Upper lobe of right lung (tissue), 1 donor: ENCODE results near the gene COMP. TPM values are rescaled to one million over a fixed set of nuclear protein-coding genes. Genes with fewer than 3 reads are reported as not detected.
A peak's percentile ranks its signal among the peaks of the same experiment; 100 is the strongest.

Source experiments
- ATAC-seq: fragments of 200-7000 bp; cut with Tn5 transposase; one replicate; pipeline ENCODE4 v1.9.1; 2020; ENCODE audit warnings: mild to moderate bottlenecking, moderate library complexity
- DNase-seq: peaks from one replicate; pipeline ENCODE4 v3.0.0-alpha.2; 2020
- H3K27ac ChIP-seq: fragments of 200-600 bp; one replicate; pipeline ENCODE4 v1.8.0; 2022
- H3K27me3 ChIP-seq: fragments of 200-600 bp; one replicate; pipeline ENCODE4 v1.8.0; 2022; ENCODE audit warnings: mild to moderate bottlenecking
- H3K36me3 ChIP-seq: fragments of 200-600 bp; one replicate; pipeline ENCODE4 v1.8.0; 2022
- H3K4me1 ChIP-seq: fragments of 200-600 bp; one replicate; pipeline ENCODE4 v1.8.0; 2022
- H3K4me3 ChIP-seq: fragments of 200-600 bp; one replicate; pipeline ENCODE4 v1.8.0; 2022; ENCODE audit warnings: mild to moderate bottlenecking
- H3K9me3 ChIP-seq: fragments of 200-600 bp; one replicate; pipeline ENCODE4 v1.8.0; 2022
- CTCF ChIP-seq: fragments of 200-600 bp; IDR thresholded peaks from one replicate; pipeline ENCODE4 v1.8.0; 2022; ENCODE audit warnings: antibody characterized with exemption
- intact Hi-C: fragments of 100-400 bp; cut with DNase I; formaldehyde crosslinking; loops from one replicate; pipeline ENCODE4 v1.11.0; 2022
- total RNA-seq: library from RNA; stranded (reverse); fragmentation: NEBNext Ultra II Directional; extraction: Animal tissue kit (Norgen Biotek cat#: 25700); gene quantifications from one replicate; pipeline ENCODE4 v1.2.1, GENCODE V29; 2021
- donor health status: DM: no; HTN: yes; CAD: no; lungs with severe emphysema.

Gene COMP
- total RNA-seq, 1 donor from 2014 or later = 9.7 TPM

DNA sequence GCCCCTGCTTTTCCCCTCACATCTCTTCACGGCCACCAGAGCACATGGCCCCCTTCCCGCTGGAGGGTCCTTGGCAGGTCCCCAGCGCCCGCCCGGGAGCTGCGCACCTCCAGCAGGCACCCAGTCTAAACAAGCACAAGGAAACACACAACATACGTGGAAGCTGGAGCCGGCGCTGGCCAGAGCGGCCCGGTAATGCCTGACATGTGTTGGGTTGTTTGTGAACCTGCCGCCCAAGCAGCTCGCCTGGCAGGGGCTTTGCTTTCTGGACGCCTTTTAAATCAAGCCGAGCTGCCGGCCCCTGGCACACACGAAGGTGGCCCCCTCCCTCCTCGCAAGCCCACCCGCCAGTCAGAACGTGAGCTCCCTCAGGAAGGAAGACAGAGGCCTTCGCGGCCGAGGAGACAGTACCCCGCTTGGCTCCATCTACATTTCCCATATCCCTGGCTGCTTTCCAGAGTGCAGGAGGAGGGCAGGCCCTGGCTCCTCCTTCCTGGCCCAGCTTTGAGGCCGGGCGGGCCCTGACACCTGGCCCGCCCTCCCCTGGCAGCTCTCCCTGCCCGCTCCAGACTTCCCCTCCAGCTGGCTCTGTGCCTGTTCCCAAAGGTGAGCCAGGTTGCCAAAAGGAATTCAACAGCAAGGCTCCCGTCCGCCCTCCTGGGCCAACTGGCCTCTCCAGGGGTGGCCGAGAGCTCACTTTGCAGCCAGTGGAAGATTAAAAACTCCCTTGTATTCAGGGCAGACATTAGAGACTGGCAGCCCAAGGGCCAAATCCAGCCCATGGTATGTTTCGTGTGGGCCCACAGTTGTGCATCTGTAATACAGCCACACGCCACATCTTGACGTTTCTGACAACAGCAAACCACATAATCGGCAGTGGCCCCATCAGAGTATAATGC is 28.7 kb downstream of the COMP start:
- intact Hi-C loops = no loop called here
- Histone ChIP-seq H3K4me1 (peaks cover 32% of the 10 kb centered on the region), H3K27ac (peak overlapping the region; percentile 58), H3K36me3 (no peaks in the 10 kb centered on the region), H3K9me3 (no peaks in the 10 kb centered on the region), H3K27me3 (no peaks in the 10 kb centered on the region), H3K4me3 (peak overlapping the region; percentile 16)
- DNase-seq (peak; percentile 94), ATAC-seq (peak; percentile 87)
- TF ChIP-seq CTCF = no peak

DNA sequence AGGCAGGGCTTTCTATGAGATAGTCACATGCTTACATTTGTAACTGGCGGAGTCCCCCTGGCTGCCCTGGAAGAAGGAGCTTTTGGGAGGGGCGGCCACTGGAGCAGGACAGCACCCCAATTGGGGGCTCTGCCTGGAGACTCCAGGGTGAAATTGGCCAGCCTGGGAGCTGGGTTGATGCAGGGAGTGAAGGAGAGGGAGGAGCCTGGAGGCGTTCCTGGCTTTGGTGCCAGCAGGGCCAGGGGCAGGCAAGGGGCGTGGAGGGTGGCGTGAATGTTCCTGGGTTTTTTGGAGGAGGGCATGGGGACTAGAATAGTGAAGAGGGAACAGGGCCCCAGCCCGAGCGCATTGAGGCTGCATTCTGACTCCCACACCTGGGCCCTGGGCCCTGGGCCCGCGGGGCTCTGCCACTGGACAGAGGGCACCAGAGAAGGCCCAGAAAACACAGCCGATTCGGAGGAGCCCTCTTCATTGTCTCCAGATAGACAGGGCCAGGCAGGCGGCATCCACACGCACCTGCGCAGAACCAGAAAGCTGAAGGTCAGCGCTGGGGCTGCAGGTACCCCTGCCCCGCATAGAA is 29.5 kb downstream of the COMP start:
- no peak for DNase-seq
- peak; percentile 2 for ATAC-seq
- H3K9me3 ChIP-seq = no peaks in the 10 kb centered on the region
- H3K27ac ChIP-seq = peak overlapping the region; percentile 58
- intact Hi-C loops = no loop called here
- peaks cover 32% of the 10 kb centered on the region for H3K4me1 ChIP-seq
- TF ChIP-seq CTCF = no peak
- no peaks in the 10 kb centered on the region for H3K27me3 ChIP-seq
- no peaks in the 10 kb centered on the region for H3K36me3 ChIP-seq
- no peak overlapping the region for H3K4me3 ChIP-seq

- Histone ChIP-seq H3K4me3 (no peak overlapping the region), H3K27me3 (no peaks in the 10 kb centered on the region), H3K4me1 (peaks cover 32% of the 10 kb centered on the region), H3K9me3 (no peaks in the 10 kb centered on the region), H3K27ac (no peak overlapping the region), H3K36me3 (no peaks in the 10 kb centered on the region)
- intact Hi-C loops = no loop called here
- ATAC-seq (no peak), DNase-seq (no peak)
- no peak for TF ChIP-seq CTCF
Measured at GRCh38 chr19:18760440-18761383, 30.4 kb downstream of the COMP start.

DNA sequence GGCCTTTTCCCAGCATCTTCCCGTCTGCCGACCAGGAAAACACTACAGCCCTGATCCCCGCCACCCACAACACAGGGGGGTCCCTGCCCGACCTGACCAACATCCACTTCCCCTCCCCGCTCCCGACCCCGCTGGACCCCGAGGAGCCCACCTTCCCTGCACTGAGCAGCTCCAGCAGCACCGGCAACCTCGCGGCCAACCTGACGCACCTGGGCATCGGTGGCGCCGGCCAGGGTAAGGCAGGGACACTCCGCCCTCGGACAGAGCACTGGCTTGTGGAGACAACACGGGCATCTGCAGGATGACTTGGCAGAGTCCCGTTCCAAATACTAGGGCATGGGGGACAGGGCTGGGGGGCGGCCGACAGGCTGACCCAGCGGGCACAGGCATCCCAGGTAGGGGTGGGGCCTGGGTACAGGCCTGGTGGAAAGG is 31.1 kb downstream of the COMP start:
- Histone ChIP-seq H3K36me3 (no peaks in the 10 kb centered on the region), H3K27ac (no peak overlapping the region), H3K4me3 (no peak overlapping the region), H3K4me1 (peaks cover 32% of the 10 kb centered on the region), H3K27me3 (no peaks in the 10 kb centered on the region), H3K9me3 (no peaks in the 10 kb centered on the region)
- no peak for ATAC-seq
- intact Hi-C loops = no loop called here
- no peak for TF ChIP-seq CTCF
- no peak for DNase-seq

DNA sequence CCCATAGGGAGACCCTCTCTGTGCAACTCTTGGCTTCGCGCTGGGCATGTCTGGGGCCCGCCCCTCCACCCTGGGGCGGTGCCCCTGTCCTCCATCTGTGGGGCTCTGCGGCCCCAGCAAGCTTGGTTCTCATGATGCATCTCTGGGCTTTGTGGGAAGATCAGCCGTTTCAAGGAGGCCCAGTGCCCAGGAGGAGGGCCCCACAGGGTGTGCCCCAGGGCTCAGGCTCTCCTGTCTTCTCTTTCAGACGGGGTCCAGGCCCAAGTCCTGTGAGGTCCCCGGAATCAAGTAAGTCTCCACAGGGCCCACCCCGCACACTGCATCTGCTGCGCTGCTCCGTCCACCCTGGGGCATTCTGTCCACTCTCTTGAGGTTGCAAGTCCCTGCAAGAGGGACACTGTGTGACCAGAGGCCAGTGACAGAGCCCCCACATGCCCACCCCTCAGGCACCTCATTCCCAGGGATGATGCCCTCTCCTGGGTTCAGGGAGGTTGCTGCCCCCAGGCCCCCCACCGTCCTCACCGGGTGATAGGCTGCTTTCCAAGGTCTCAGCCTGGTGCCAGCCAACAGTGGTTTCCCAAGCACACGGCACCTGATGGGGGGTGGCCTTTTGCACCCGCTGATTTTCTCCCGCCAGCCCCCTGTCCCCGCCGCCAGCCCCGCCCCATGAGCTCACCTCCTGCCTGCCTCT is 31.7 kb downstream of the COMP start:
- H3K4me3 ChIP-seq = no peak overlapping the region
- H3K9me3 ChIP-seq = no peaks in the 10 kb centered on the region
- H3K4me1 ChIP-seq = peaks cover 28% of the 10 kb centered on the region
- ATAC-seq = no peak
- H3K36me3 ChIP-seq = peaks cover 2% of the 10 kb centered on the region
- intact Hi-C loops = no loop called here
- TF ChIP-seq CTCF = no peak
- no peak overlapping the region for H3K27ac ChIP-seq
- no peak for DNase-seq
- no peaks in the 10 kb centered on the region for H3K27me3 ChIP-seq
